Measurements from ENCODE around the gene SCMH1. TPM values are rescaled to one million over a fixed set of nuclear protein-coding genes. Genes with fewer than 3 reads are reported as not detected.
A peak's percentile ranks its signal among the peaks of the same experiment; 100 is the strongest.

The SCMH1 gene
- total RNA-seq, 4 donors from 2014 or later: 76.5 to 110 (median 92.4) TPM

DNA sequence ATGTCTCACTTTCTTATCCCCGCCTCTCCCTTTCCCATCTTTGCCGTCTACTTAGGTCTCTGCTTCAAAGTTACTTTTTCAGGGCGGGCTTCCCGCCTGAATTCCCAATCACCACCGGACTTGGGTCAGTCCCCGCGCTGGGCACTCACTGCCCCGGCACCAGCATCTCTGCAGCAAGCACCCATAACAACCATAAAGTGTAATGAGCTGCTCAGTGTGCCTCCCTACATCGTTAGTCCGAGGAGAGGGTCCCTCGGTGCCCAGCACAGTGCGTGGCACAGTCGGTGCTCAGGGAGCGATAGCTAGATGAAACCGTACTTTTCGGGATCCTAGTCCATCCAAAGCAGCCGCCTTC, 263.2 kb downstream of the SCMH1 start:
- no peaks in the 10 kb centered on the region for H3K27me3 ChIP-seq
- DNase-seq (ENCODE audit: extremely low spot score): no peak
- TF ChIP-seq POLR2A (IDR thresholded peaks at IDR 0.05; ENCODE audit: low read depth) (no peak), POLR2AphosphoS5 (IDR thresholded peaks at IDR 0.05) (no peak), EP300 (IDR thresholded peaks at IDR 0.05) (no peak)
- TF ChIP-seq, protein P1, sequence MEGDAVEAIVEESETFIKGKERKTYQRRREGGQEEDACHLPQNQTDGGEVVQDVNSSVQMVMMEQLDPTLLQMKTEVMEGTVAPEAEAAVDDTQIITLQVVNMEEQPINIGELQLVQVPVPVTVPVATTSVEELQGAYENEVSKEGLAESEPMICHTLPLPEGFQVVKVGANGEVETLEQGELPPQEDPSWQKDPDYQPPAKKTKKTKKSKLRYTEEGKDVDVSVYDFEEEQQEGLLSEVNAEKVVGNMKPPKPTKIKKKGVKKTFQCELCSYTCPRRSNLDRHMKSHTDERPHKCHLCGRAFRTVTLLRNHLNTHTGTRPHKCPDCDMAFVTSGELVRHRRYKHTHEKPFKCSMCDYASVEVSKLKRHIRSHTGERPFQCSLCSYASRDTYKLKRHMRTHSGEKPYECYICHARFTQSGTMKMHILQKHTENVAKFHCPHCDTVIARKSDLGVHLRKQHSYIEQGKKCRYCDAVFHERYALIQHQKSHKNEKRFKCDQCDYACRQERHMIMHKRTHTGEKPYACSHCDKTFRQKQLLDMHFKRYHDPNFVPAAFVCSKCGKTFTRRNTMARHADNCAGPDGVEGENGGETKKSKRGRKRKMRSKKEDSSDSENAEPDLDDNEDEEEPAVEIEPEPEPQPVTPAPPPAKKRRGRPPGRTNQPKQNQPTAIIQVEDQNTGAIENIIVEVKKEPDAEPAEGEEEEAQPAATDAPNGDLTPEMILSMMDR (IDR thresholded peaks at IDR 0.05): no peak
- intact Hi-C loops (cut with DNase I): no loop called here
- WGBS: 44% methylated on average over 9 of the region's 17 CpGs
- peak overlapping the region; percentile 65 to 80 (median 68) for H3K4me3 ChIP-seq
- H3K36me3 ChIP-seq: peaks cover 0 to 4% (median 0%) of the 10 kb centered on the region in 4 donors
- H3K4me1 ChIP-seq: peaks cover 16 to 54% (median 47%) of the 10 kb centered on the region in 4 donors
- H3K9me3 ChIP-seq: no peaks in the 10 kb centered on the region
- peak overlapping the region; percentile 91 to 96 (median 94) for H3K27ac ChIP-seq (replicated peaks in 1 of 4)

GRCh38 chr1:40977716-40978115, 264.4 kb downstream of the SCMH1 start:
- Histone ChIP-seq H3K9me3 (no peaks in the 10 kb centered on the region), H3K36me3 (no peaks in the 10 kb centered on the region), H3K4me3 (no peak overlapping the region), H3K27ac (replicated peaks in 1 of 4) (peak overlapping the region in 1 of 4 donors; percentile 95), H3K4me1 (peaks cover 16 to 44% (median 38%) of the 10 kb centered on the region in 4 donors), H3K27me3 (no peaks in the 10 kb centered on the region)
- intact Hi-C loops (cut with DNase I): no loop called here
- no peak for TF ChIP-seq POLR2A (IDR thresholded peaks at IDR 0.05; ENCODE audit: low read depth)
- TF ChIP-seq, protein P1 (IDR thresholded peaks at IDR 0.05): no peak
- no peak for TF ChIP-seq POLR2AphosphoS5 (IDR thresholded peaks at IDR 0.05)
- TF ChIP-seq EP300 (IDR thresholded peaks at IDR 0.05): no peak
- 100% methylated on average over 1 of the region's 1 CpG for WGBS
- DNase-seq (ENCODE audit: extremely low spot score): no peak

Other genes with a start within 250 kb of the SCMH1 start
- gene SLFNL1, start 220.6 kb downstream of the SCMH1 start, total RNA-seq: under 1 TPM; 0.17 to 0.52 (median 0.47) TPM
- 1 to 10 TPM in 1 of 4 donors, under 1 TPM in 3; 0.33 to 1.3 (median 0.53) TPM for gene FOXO6, start 119.1 kb upstream of the SCMH1 start, total RNA-seq
- 1 to 10 TPM in 1 of 4 donors, under 1 TPM in 1, not detected in 2; 0.40 to 1.2 TPM for gene EDN2, start 242.4 kb upstream of the SCMH1 start, total RNA-seq